Activated naive CD4-positive, alpha-beta T cell treated with anti-CD3 and anti-CD28 coated beads for 36 hours (primary cell): ENCODE data around the gene CYP2F1. TPM values are rescaled to one million over a fixed set of nuclear protein-coding genes. Genes with fewer than 3 reads are reported as not detected.
"Not testable (repeated sequence)": the region's sequence is repeated elsewhere in the genome, so short reads cannot be mapped to it uniquely, and the experiment has no call there.

Experiments used
- CTCF ChIA-PET: fragments of 350-600 bp; sonication (Branson Sonifier 250); formaldehyde crosslinking; loops from one replicate; lab custom pipeline; 2021; ENCODE audit warnings: antibody characterized with exemption; lab: Charles Lee
- DNase-seq: peaks from one replicate; pipeline ENCODE4 v3.0.0-alpha.2; 2020
- H3K27ac Mint-ChIP-seq: one replicate; pipeline ENCODE4 v1.8.0; 2021; ENCODE audit warnings: mild to moderate bottlenecking, mixed read lengths
- H3K27me3 Mint-ChIP-seq: one replicate; pipeline ENCODE4 v1.8.0; 2021; ENCODE audit warnings: low read depth, mixed read lengths
- H3K36me3 Mint-ChIP-seq: one replicate; pipeline ENCODE4 v1.8.0; 2021; ENCODE audit warnings: low read depth, mixed read lengths
- H3K4me1 Mint-ChIP-seq: one replicate; pipeline ENCODE4 v1.8.0; 2021; ENCODE audit warnings: low read depth, mixed read lengths
- H3K4me3 Mint-ChIP-seq: one replicate; pipeline ENCODE4 v1.8.0; 2021; ENCODE audit warnings: mild to moderate bottlenecking, moderate library complexity, mixed read lengths
- H3K9me3 Mint-ChIP-seq: one replicate; pipeline ENCODE4 v1.8.0; 2021; ENCODE audit warnings: mixed read lengths
- intact Hi-C: fragments of 100-400 bp; cut with micrococcal nuclease; formaldehyde crosslinking; loops from one replicate; pipeline ENCODE4 v1.15.1; 2023
- total RNA-seq, 2 experiments: library from RNA; stranded (reverse); gene quantifications; one replicate each; pipeline ENCODE4 v1.2.3, GENCODE V29; 2021

CYP2F1 gene
- total RNA-seq, 2 experiments from 2014 or later, result not detected

DNA sequence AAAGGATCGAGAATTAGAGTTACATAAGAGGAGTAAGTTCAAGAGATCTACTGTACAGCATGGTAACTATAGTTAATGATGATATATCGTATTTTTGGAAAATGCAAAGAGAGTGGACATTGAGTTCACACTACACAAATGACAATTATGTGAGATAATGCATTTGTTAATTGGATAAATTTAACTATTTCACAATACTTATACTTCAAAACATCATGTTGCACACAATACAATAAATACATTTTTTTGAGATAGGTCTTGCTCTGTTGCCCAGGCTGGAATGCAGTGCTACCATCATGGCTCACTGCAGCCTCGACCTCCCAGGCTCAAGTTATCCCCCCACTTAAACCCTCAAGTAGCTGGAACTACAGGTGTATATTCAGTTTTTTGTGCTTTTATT is 8.1 kb upstream of the CYP2F1 start:
- intact Hi-C loops, result no loop called here
- DNase-seq, result no peak
- no peak overlapping the region for H3K4me3 Mint-ChIP-seq

DNA sequence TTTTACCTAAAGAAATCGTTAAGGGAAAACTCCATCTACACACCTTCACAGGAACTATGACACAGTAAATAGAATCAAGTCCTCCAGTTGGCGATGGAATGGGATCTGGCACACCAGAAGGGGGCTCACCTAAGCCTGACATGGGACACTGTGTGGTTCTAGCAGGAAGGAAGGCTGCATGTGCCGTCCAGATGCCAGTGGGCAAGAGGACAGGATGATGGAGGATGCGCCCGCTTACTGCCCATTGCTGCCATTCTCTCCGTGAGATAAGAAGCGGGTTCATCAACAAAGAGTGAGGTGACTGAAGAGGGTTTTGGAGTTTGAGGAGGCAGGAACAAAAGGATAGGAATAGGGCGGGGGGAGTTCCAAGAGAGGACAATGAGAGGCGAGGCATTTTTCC is 2.9 kb upstream of the CYP2F1 start:
- no peak for DNase-seq
- no peaks in the 10 kb centered on the region for H3K36me3 Mint-ChIP-seq
- H3K27ac Mint-ChIP-seq, result no peak overlapping the region
- CTCF ChIA-PET, result interaction anchor here (1.9 kb wide), 1 partner anchor 33 kb away, joined by 6 read pairs; no protein-coding TSS in a partner anchor
- H3K9me3 Mint-ChIP-seq, result no peaks in the 10 kb centered on the region
- intact Hi-C loops, result no loop called here
- no peaks in the 10 kb centered on the region for H3K4me1 Mint-ChIP-seq
- no peak overlapping the region for H3K4me3 Mint-ChIP-seq
- H3K27me3 Mint-ChIP-seq, result no peaks in the 10 kb centered on the region

More for the DNA sequence above, 8.1 kb upstream of the CYP2F1 start:
- CTCF ChIA-PET, result no interaction called here
- H3K4me1 Mint-ChIP-seq, result no peaks in the 10 kb centered on the region
- H3K27me3 Mint-ChIP-seq, result no peaks in the 10 kb centered on the region
- H3K36me3 Mint-ChIP-seq, result peaks cover 3% of the 10 kb centered on the region
- no peak overlapping the region for H3K27ac Mint-ChIP-seq
- peaks cover 16% of the 10 kb centered on the region for H3K9me3 Mint-ChIP-seq

DNA sequence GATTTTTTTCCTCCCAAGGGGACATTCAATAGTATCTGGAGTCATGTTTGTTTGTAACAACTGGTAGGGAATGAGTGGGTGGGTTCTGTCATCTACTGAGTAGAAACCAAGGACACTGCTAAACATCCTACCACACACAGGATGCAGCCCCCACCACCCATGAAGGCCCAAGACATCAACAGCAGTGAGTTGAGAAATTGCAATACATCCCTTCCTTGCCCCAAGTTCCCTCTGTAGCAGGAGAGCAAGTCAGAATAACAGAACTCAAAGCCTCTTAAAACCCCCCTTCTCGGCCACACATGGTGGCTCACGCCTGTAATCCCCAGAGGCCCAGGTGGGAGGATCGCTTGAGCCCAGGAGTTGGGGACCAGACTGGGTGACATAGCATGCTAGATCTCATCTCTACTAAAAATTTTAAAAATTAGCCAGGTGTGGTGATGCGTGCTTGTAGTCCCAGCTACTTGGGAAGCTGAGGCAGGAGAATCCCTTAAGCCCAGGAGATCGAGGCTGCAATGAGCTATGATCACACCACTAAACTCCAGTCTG is 2.4 kb upstream of the CYP2F1 start:
- Mint-ChIP-seq H3K27me3 (no peaks in the 10 kb centered on the region), H3K27ac (no peak overlapping the region), H3K9me3 (no peaks in the 10 kb centered on the region), H3K4me1 (no peaks in the 10 kb centered on the region), H3K4me3 (no peak overlapping the region), H3K36me3 (no peaks in the 10 kb centered on the region)
- CTCF ChIA-PET, result interaction anchor here (1.9 kb wide), 1 partner anchor 33 kb away, joined by 6 read pairs; no protein-coding TSS in a partner anchor
- DNase-seq, result no peak
- intact Hi-C loops, result no loop called here

DNA sequence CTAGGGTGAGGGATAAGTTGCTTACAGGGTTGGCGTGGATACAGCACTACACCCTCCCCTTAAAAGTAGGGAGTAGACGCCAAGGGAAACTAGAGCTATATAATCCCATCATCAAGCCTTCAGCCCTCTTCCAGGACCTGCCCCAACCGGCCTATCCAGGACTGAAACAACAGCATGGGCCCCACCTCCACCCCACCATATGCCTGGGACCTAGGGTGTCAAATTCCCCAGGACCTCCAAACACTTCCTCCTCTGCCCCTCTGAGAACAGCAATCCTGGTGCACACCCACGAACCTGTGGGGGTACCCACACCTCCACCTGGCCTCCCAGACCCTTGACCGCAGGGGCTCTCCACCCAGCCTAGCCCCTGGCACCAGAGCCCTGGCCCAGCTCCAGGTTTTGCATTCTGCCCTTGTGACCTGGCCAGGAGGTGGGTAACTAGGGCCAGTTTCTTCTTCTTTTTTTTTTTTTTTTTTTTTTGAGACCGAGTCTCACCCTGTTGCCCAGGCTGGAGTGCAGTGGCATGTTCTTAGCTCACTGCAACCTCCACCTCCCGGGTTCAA is 1.4 kb upstream of the CYP2F1 start:
- Mint-ChIP-seq H3K4me3 (no peak overlapping the region), H3K36me3 (no peaks in the 10 kb centered on the region), H3K27ac (no peak overlapping the region), H3K9me3 (no peaks in the 10 kb centered on the region), H3K4me1 (no peaks in the 10 kb centered on the region), H3K27me3 (no peaks in the 10 kb centered on the region)
- intact Hi-C loops, result no loop called here
- CTCF ChIA-PET, result no interaction called here
- no peak for DNase-seq

DNA sequence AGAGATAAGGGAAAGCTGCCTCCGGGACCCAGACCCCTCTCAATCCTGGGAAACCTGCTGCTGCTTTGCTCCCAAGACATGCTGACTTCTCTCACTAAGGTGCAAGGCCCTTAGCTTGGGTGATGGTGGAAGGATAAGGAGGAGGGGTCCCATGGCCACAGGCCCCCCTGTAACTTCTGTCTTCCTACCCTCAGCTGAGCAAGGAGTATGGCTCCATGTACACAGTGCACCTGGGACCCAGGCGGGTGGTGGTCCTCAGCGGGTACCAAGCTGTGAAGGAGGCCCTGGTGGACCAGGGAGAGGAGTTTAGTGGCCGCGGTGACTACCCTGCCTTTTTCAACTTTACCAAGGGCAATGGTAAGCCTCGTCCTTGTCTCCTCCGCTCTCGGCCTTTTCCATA is 2.0 kb downstream of the CYP2F1 start:
- Mint-ChIP-seq H3K27me3 (no peaks in the 10 kb centered on the region), H3K4me1 (peaks cover 9% of the 10 kb centered on the region), H3K4me3 (no peak overlapping the region), H3K36me3 (no peaks in the 10 kb centered on the region), H3K9me3 (no peaks in the 10 kb centered on the region), H3K27ac (no peak overlapping the region)
- CTCF ChIA-PET, result no interaction called here
- DNase-seq, result no peak
- intact Hi-C loops, result no loop called here

DNA sequence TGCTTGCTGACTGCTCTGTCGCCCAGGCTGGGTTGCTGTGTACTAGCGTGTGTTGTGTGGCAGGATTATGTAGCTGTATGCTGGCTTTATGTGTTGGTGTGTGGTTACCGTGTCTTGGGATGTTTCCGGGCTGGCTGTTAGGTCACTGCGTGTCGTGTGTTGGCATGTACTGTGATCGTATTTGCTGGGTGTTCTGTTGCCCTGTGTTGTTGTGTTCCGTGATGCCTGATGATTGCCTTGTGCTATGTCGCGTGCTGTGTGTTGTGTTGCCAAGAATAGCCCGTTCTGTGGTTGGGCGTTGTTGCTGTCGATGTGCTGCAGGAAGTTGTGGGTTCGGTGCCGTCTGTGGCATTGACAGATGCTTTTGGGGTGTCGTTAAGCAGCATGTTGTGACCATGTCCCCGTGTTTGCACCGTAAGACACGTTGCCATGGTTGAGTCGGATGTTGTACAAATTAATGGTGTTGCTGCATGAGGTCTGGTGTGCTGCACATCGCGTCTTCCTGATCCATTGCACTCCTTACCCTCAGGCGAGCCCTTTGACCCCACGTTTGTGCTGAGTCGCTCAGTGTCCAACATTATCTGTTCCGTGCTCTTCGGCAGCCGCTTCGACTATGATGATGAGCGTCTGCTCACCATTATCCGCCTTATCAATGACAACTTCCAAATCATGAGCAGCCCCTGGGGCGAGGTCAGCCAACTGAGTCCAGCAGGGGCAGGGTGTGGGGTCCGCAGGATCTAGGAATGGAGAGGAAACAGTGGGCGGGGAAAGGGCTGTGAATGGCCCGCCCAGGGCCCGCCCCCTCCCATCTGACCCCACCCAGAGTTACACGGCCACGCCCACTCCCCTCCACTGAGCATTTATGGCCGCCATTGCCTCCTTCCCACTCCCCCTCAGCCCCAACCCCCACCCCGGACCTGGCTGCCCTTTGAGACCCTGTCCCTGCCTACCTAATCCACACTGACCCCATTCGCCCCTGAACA is 7.0 kb downstream of the CYP2F1 start:
- H3K9me3 Mint-ChIP-seq, intact Hi-C loops, H3K27ac Mint-ChIP-seq, H3K27me3 Mint-ChIP-seq, H3K36me3 Mint-ChIP-seq: not testable (repeated sequence)
- CTCF ChIA-PET, result interaction anchor here (1.1 kb wide), 1 partner anchor 147 kb away, joined by 3 read pairs; no protein-coding TSS in a partner anchor
- H3K4me3 Mint-ChIP-seq, result peak overlapping the region; percentile 30
- peaks cover 13% of the 10 kb centered on the region for H3K4me1 Mint-ChIP-seq
- DNase-seq, result peak; percentile 58

DNA sequence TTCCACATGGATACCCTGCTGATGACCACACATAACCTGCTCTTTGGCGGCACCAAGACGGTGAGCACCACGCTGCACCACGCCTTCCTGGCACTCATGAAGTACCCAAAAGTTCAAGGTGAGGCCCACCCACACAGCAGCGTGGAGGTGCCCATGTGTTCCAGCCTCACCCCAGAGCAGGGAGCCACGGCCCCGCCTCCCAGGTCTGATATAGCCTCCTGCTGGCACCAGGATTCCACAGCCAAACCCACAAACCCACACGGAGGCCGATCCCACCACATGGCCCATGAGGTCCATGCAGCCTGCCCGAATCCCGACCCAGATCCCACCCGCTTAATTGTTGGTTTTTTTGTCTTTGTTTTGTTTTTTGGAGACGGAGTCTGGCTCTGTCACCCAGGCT is 8.6 kb downstream of the CYP2F1 start:
- H3K4me3 Mint-ChIP-seq, H3K36me3 Mint-ChIP-seq, intact Hi-C loops, DNase-seq, H3K9me3 Mint-ChIP-seq, H3K27me3 Mint-ChIP-seq, H3K27ac Mint-ChIP-seq: not testable (repeated sequence)
- CTCF ChIA-PET, result interaction anchor here (1.8 kb wide), 1 partner anchor 22 kb away, joined by 7 read pairs; no protein-coding TSS in a partner anchor
- peaks cover 20% of the 10 kb centered on the region for H3K4me1 Mint-ChIP-seq

DNA sequence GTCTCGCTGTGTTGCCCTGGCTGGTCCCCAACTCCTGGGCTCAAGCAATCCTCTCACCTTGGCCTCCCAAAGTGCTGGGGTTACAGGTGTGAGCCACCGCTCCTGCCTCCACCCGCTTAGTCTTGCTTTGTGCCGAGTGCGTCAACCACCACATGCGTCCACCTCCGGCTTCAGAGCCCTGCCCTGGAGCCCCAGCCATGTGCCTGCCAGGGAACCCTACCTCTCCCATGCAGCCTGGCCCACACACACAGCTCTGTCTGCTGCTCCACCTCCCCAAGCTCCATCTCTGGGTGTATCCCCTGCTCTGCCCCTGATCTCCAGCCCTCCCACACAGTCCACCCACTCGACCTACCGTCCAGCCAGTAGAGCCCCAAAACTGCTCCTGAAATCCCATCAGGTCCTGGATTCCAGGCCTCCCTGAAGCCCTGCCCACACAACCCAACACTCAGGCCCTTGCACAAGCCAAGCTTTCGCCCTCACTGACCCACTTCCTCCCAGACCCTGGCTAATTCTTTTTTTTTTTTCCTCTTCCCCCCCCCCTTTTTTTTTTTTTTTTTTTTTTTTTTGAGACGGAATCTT is 9.6 kb downstream of the CYP2F1 start:
- CTCF ChIA-PET, result interaction anchor here (0.9 to 1.8 kb wide), 2 partner anchors 21 to 149 kb away, joined by 3 to 7 read pairs; no protein-coding TSS in a partner anchor

DNA sequence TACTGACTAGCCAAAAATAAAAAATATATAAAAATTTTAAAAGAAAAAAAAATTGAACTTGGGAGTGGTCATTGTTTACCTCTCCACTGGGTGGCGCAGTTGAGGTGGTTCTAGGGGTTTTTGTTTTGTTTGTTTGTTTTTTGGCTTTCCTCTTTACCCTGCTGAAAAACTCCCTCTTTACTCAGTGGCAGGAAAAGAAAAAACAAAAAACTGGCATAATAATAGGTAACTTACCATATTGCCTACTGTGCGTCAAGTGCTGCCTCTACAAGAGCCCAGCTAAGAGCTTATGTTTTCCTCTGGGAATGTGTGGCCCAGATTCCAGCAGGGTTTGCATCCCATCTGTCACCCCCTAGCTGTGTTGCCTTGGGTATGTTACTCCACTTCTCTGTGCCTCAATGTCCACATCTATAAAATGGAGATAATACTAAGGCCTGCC is 12.6 kb downstream of the CYP2F1 start:
- peak; percentile 68 for DNase-seq
- intact Hi-C loops, result loop anchor here (1.0 to 2.0 kb wide), 3 partner anchors 18 to 182 kb away; no protein-coding TSS in a partner anchor
- not testable (repeated sequence) for H3K27ac Mint-ChIP-seq, H3K9me3 Mint-ChIP-seq, H3K36me3 Mint-ChIP-seq, H3K27me3 Mint-ChIP-seq, H3K4me3 Mint-ChIP-seq
- peaks cover 17% of the 10 kb centered on the region for H3K4me1 Mint-ChIP-seq
- CTCF ChIA-PET, result interaction anchor here (0.7 to 2.3 kb wide), 11 partner anchors 8 to 851 kb away, joined by 3 to 18 read pairs (median 4); partner anchors contain the start of gene CYP2F1

More for the DNA sequence above, 9.6 kb downstream of the CYP2F1 start:
- Mint-ChIP-seq H3K27ac (no peak overlapping the region), H3K9me3 (no peaks in the 10 kb centered on the region), H3K4me3 (no peak overlapping the region), H3K4me1 (peaks cover 27% of the 10 kb centered on the region), H3K36me3 (no peaks in the 10 kb centered on the region), H3K27me3 (no peaks in the 10 kb centered on the region)
- intact Hi-C loops, result no loop called here
- DNase-seq, result no peak

DNA sequence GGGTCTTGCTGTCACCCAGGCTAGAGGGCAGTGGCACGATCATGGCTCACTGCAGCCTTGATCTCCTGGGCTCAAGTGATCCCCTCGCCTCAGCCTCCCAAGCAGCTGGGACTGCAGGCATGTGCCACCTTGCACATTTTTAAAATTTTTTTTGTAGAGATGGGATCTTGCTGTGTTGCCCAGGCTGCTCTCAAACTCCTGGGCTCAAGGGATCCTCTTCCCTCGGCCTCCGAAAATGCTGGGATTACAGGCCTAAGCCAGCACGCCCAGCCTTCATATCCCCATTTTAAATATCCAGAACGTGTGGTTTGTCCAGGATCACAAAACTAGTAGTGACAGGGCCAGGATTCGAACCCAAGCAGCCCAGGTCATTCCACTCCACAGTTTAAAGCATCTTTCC is 13.1 kb downstream of the CYP2F1 start:
- not testable (repeated sequence) for H3K27ac Mint-ChIP-seq, H3K27me3 Mint-ChIP-seq, H3K9me3 Mint-ChIP-seq, DNase-seq, H3K36me3 Mint-ChIP-seq, H3K4me3 Mint-ChIP-seq
- CTCF ChIA-PET, result interaction anchor here (0.7 to 2.3 kb wide), 8 partner anchors 8 to 182 kb away, joined by 3 to 18 read pairs (median 4); partner anchors contain the start of gene CYP2F1
- intact Hi-C loops, result loop anchor here (1.0 to 2.0 kb wide), 2 partner anchors 17 to 135 kb away; no protein-coding TSS in a partner anchor
- peaks cover 15% of the 10 kb centered on the region for H3K4me1 Mint-ChIP-seq

DNA sequence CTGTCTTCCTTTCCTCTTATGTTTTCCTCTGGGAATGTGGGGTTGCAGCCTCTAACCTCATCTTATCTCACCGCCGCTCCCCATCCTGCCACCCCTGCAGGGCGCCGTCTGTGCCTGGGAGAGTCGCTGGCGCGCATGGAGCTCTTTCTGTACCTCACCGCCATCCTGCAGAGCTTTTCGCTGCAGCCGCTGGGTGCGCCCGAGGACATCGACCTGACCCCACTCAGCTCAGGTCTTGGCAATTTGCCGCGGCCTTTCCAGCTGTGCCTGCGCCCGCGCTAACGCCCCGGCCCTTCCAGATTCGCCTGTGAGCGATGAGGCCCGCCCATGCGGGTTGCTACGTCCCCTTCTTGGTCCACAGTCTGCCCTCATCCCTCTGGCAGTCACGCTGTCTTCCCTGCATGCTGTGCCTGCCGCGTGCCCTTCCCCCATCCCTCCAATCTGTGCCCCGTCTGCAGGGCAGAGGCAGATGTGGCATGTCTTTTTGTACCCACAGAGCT is 13.6 kb downstream of the CYP2F1 start:
- not testable (repeated sequence) for H3K27me3 Mint-ChIP-seq, H3K36me3 Mint-ChIP-seq, H3K9me3 Mint-ChIP-seq
- H3K4me1 Mint-ChIP-seq, result peaks cover 14% of the 10 kb centered on the region
- CTCF ChIA-PET, result interaction anchor here (1.0 to 2.3 kb wide), 5 partner anchors 13 to 181 kb away, joined by 3 to 18 read pairs (median 6); partner anchors contain the start of gene CYP2F1
- intact Hi-C loops, result loop anchor here (1.0 to 2.0 kb wide), 2 partner anchors 16 to 135 kb away; no protein-coding TSS in a partner anchor
- H3K4me3 Mint-ChIP-seq, result peak overlapping the region; percentile 57
- peak overlapping the region; percentile 65 for H3K27ac Mint-ChIP-seq
- peak; percentile 91 for DNase-seq
